Thyroid gland (tissue), 4 donors: ENCODE results near the gene DOCK1. TPM values are rescaled to one million over a fixed set of nuclear protein-coding genes. Genes with fewer than 3 reads are reported as not detected.

Experiments
- DNase-seq, 2 donors: peaks; one replicate each; pipeline ENCODE4 v3.0.0-alpha.2; 2019
- H3K27ac ChIP-seq, 3 donors: fragments of 200-600 bp; sonication (generic); 1 replicate in 2 of 3; 2 replicates in 1 of 3; pipeline ENCODE4 v1.5.1; 2016 to 2019; ENCODE audit warnings: mild to moderate bottlenecking in 1 of 3, moderate library complexity in 1 of 3
- H3K27me3 ChIP-seq: fragments of 200-600 bp; sonication (generic); one replicate; pipeline ENCODE4 v1.5.1; 2019
- H3K36me3 ChIP-seq, 2 donors: fragments of 200-600 bp; sonication (generic); one replicate each; pipeline ENCODE4 v1.5.1; 2016 to 2019
- H3K4me1 ChIP-seq, 2 donors: fragments of 200-600 bp; sonication (generic); one replicate each; pipeline ENCODE4 v1.5.1; 2017 to 2019
- H3K4me3 ChIP-seq, 3 donors: fragments of 200-600 bp; sonication (generic); replicated peaks in 1 of 3; 1 replicate in 2 of 3; 2 replicates in 1 of 3; pipeline ENCODE4 v1.5.1; 2016; ENCODE audit warnings: mild to moderate bottlenecking in 1 of 3
- H3K9me3 ChIP-seq: fragments of 200-600 bp; sonication (generic); one replicate; pipeline ENCODE4 v1.5.1; 2017
- CTCF ChIP-seq, 6 experiments: fragments of 200-600 bp in 3 of 6; fragments of 450-650 bp in 3 of 6; sonication (generic) in 3 of 6; IDR thresholded peaks; one replicate each; pipeline ENCODE4 v1.5.1; 2016 to 2019; ENCODE audit warnings: antibody characterized with exemption in 6 of 6, mild to moderate bottlenecking in 2 of 6, inconsistent platforms in 1 of 6, moderate library complexity in 1 of 6
- POLR2A ChIP-seq, 2 donors: fragments of 450-650 bp; IDR thresholded peaks; one replicate each; pipeline ENCODE4 v1.6.1; 2017; ENCODE audit warnings: antibody characterized with exemption in 2 of 2, mild to moderate bottlenecking in 2 of 2, moderate library complexity in 1 of 2
- WGBS, 2 donors: methylation state at CpG; one replicate each; pipeline ENCODE4 v1.1.5; 2017; 5-methylcytosine and 5-hydroxymethylcytosine counted together
- intact Hi-C: fragments of 100-400 bp; cut with DNase I; formaldehyde crosslinking; loops from one replicate; pipeline ENCODE4 v1.15.1; 2023
- total RNA-seq, 4 donors: library from RNA; depleted of rRNA; stranded (reverse); fragments of >200 nt; gene quantifications; one replicate each; pipeline ENCODE4 v1.2.3, GENCODE V29; 2016

The DOCK1 gene
- total RNA-seq, 4 donors from 2014 or later = 89.7 to 217 (median 112) TPM

GRCh38 chr10:127012071-127012768 lies 107.0 kb downstream of the DOCK1 start:
- peak overlapping the region; percentile 61 to 87 (median 69) for H3K27ac ChIP-seq

GRCh38 chr10:127012769-127013152 lies 107.5 kb downstream of the DOCK1 start:
- WGBS, 2 donors = 11 to 25% methylated on average over 10 of the region's 10 CpGs
- H3K4me1 ChIP-seq = peaks cover 15 to 20% of the 10 kb centered on the region in 2 donors
- H3K9me3 ChIP-seq = no peaks in the 10 kb centered on the region
- peak overlapping the region; percentile 69 to 91 (median 87) for H3K27ac ChIP-seq
- TF ChIP-seq CTCF (IDR thresholded peaks at IDR 0.05) (no peak), POLR2A (IDR thresholded peaks at IDR 0.05) (peak in 1 of 2 donors; percentile 46)
- intact Hi-C loops = no loop called here
- H3K36me3 ChIP-seq = no peaks in the 10 kb centered on the region
- peak; percentile 96 to 98 for DNase-seq
- no peaks in the 10 kb centered on the region for H3K27me3 ChIP-seq
- H3K4me3 ChIP-seq = no peak overlapping the region

More at GRCh38 chr10:127012071-127012768, 107.0 kb downstream of the DOCK1 start:
- Histone ChIP-seq H3K4me1 (peaks cover 15 to 20% of the 10 kb centered on the region in 2 donors), H3K4me3 (no peak overlapping the region), H3K36me3 (no peaks in the 10 kb centered on the region), H3K27me3 (no peaks in the 10 kb centered on the region), H3K9me3 (no peaks in the 10 kb centered on the region)
- DNase-seq = no peak
- TF ChIP-seq POLR2A (IDR thresholded peaks at IDR 0.05) = no peak
- no peak for TF ChIP-seq CTCF (IDR thresholded peaks at IDR 0.05)
- 88 to 89% methylated on average over 24 of the region's 24 CpGs for WGBS, 2 donors
- intact Hi-C loops = no loop called here

- intact Hi-C loops = no loop called here
- H3K4me3 ChIP-seq = no peak overlapping the region
- no peaks in the 10 kb centered on the region for H3K9me3 ChIP-seq
- no peak for TF ChIP-seq POLR2A (IDR thresholded peaks at IDR 0.05)
- TF ChIP-seq CTCF (IDR thresholded peaks at IDR 0.05) = peak in 1 of 6 experiments; percentile 15
- DNase-seq = peak; percentile 81 to 88
- H3K27ac ChIP-seq = peak overlapping the region; percentile 69 to 91 (median 87)
- H3K27me3 ChIP-seq = no peaks in the 10 kb centered on the region
- WGBS, 2 donors = 13 to 27% methylated on average over 9 of the region's 9 CpGs
- H3K36me3 ChIP-seq = no peaks in the 10 kb centered on the region
- H3K4me1 ChIP-seq = peaks cover 15 to 20% of the 10 kb centered on the region in 2 donors
Observed at GRCh38 chr10:127013211-127013656, 108.0 kb downstream of the DOCK1 start.

- no peak for TF ChIP-seq CTCF (IDR thresholded peaks at IDR 0.05)
- TF ChIP-seq POLR2A (IDR thresholded peaks at IDR 0.05) = no peak
- peak; percentile 21 to 35 for DNase-seq
- Histone ChIP-seq H3K9me3 (no peaks in the 10 kb centered on the region), H3K4me1 (peaks cover 15 to 20% of the 10 kb centered on the region in 2 donors), H3K36me3 (no peaks in the 10 kb centered on the region), H3K4me3 (no peak overlapping the region), H3K27me3 (no peaks in the 10 kb centered on the region), H3K27ac (peak overlapping the region; percentile 69 to 91 (median 87))
- intact Hi-C loops = no loop called here
- WGBS, 2 donors = 86 to 96% methylated on average over 9 of the region's 9 CpGs
Observed at GRCh38 chr10:127013691-127014473, 108.7 kb downstream of the DOCK1 start.
